HG02970 (cell line): ENCODE measurements around the gene LTA4H.
"Not testable (repeated sequence)": the region's sequence is repeated elsewhere in the genome, so short reads cannot be mapped to it uniquely, and the experiment has no call there.

Experiments
- ATAC-seq: cut with Tn5 transposase; IDR thresholded peaks from one replicate; pipeline ENCODE4 v1.9.1; 2021; ENCODE audit warnings: mild to moderate bottlenecking, moderate library complexity, moderate number of reproducible peaks; ENCODE audit not compliant: unreplicated experiment, low FRiP score

Gene LTA4H

GRCh38 chr12:96035283-96036236, at the start of gene LTA4H:
Gene LTA4H (minus strand): TSS chr12:96035587. CDS start chr12:96035519, 68 bp downstream.
- peak; percentile 98 for ATAC-seq

- ATAC-seq: no peak
Measured at GRCh38 chr12:96084624-96085023, 49.2 kb upstream of the LTA4H start.

GRCh38 chr12:96083020-96083719, 47.8 kb upstream of the LTA4H start:
- ATAC-seq: no peak

- no peak for ATAC-seq
Measured at GRCh38 chr12:96081596-96081995, 46.2 kb upstream of the LTA4H start.

GRCh38 chr12:96078231-96079135, 43.1 kb upstream of the LTA4H start:
- no peak for ATAC-seq

- ATAC-seq: no peak
Measured at GRCh38 chr12:96077081-96077480, 41.7 kb upstream of the LTA4H start.

- no peak for ATAC-seq
Measured at GRCh38 chr12:96075560-96075959, 40.2 kb upstream of the LTA4H start.

- no peak for ATAC-seq
Measured at GRCh38 chr12:96073346-96074330, 38.3 kb upstream of the LTA4H start.

GRCh38 chr12:96070670-96071279, 35.4 kb upstream of the LTA4H start:
- no peak for ATAC-seq

- ATAC-seq: no peak
Measured at GRCh38 chr12:96069511-96070231, 34.3 kb upstream of the LTA4H start.

GRCh38 chr12:96068636-96069035, 33.2 kb upstream of the LTA4H start:
- ATAC-seq: no peak

- ATAC-seq: no peak
Measured at GRCh38 chr12:96068111-96068510, 32.7 kb upstream of the LTA4H start.

- not testable (repeated sequence) for ATAC-seq
Measured at GRCh38 chr12:96065776-96066175, 30.4 kb upstream of the LTA4H start.

- ATAC-seq: no peak
Measured at GRCh38 chr12:96064966-96065365, 29.6 kb upstream of the LTA4H start.

GRCh38 chr12:96064271-96064670, 28.9 kb upstream of the LTA4H start:
- no peak for ATAC-seq

- no peak for ATAC-seq
Measured at GRCh38 chr12:96063046-96063445, 27.7 kb upstream of the LTA4H start.

GRCh38 chr12:96061864-96062453, 26.6 kb upstream of the LTA4H start:
- no peak for ATAC-seq

GRCh38 chr12:96061323-96061722, 25.9 kb upstream of the LTA4H start:
- no peak for ATAC-seq
